HG03060 (cell line): ENCODE data around the gene ITGAE.

ENCODE experiments used
- ATAC-seq: cut with Tn5 transposase; IDR thresholded peaks from one replicate; pipeline ENCODE4 v1.9.1; 2021; ENCODE audit warnings: low read depth, moderate number of reproducible peaks; ENCODE audit not compliant: unreplicated experiment

ITGAE gene

GRCh38 chr17:3817851-3818605 lies 17.0 kb upstream of the ITGAE start:
- ATAC-seq, result no peak

- ATAC-seq, result no peak
Observed at GRCh38 chr17:3815925-3816324, 14.9 kb upstream of the ITGAE start.

DNA sequence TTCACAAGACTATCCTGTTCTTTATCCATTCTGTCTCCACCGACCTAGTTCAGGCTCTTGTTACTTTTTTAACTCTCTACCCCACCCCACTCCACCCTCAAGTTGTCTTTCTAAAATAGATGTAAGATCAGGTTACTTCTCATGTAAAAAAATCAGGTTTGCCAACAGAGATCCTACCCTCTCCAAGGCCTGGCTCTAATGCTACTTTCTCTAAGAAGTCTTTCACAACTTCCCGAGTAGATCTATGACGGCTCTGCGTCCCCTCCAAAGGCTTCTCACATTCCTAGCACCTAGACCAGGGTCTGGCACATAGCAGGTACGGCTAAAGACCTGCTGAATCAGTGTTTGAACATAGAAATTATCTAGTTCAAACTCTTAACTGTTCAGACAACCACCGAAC lies 14.1 kb upstream of the ITGAE start:
- no peak for ATAC-seq

GRCh38 chr17:3814361-3814760 lies 13.4 kb upstream of the ITGAE start:
- ATAC-seq, result no peak

- ATAC-seq, result no peak
Observed at GRCh38 chr17:3813171-3813570, 12.2 kb upstream of the ITGAE start.

DNA sequence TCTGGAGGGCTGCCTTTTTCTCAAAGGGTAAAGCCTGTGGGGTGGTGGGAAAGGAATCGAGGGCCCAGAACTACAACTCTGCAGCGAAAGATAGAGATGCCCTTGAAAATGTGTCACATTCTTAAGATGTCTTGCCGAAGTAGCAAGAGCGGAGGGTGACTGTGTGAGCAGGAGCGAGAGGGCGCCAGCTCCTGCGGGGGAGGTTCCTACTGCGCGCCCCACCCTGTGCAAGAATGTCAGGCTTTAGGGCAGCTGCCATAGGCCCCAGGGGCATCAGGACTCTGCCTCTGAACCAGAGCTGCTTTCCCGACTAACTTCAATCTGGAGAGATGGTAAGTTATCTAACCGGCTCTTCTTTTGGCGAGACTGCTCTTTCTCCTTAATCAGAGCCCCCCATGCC lies 11.8 kb upstream of the ITGAE start:
- ATAC-seq, result no peak

DNA sequence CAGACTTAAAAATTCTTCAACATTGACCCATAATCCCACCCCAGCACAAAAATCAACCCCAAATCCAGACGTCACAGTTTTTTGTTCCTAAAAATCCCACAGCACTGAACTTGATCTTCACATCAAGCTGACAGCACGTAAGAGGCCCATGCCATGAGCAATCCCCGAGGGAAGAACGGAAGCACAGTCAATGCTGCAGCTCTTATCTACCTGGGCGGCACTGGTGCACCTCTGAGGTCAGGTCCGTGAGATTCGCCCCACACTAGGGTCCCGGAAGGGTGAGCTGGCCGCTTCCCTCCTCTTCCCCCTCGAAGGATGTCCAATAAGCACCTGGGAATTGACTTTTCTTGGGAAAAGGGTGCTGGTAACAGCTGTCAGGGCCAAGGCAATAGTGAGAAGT lies 11.3 kb upstream of the ITGAE start:
- ATAC-seq, result no peak

DNA sequence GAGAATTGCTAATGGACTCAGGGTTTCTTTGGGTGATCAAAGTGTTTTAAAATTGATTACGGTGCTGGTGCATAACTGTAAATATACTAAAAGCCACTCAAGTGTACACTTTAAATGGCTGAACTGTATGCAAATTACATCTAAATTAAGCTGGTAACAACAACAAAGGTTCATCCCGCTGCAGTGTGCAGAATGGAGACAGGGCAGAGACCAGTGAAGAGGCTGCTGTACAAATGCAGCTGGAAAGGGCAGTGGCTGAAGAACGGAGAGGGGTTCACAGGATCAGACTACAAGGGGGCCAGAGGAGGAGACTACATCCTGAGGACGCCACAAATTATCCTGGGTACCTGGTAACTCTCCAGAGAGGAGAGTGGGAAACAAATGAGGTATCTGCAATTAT lies 9.0 kb upstream of the ITGAE start:
- no peak for ATAC-seq

DNA sequence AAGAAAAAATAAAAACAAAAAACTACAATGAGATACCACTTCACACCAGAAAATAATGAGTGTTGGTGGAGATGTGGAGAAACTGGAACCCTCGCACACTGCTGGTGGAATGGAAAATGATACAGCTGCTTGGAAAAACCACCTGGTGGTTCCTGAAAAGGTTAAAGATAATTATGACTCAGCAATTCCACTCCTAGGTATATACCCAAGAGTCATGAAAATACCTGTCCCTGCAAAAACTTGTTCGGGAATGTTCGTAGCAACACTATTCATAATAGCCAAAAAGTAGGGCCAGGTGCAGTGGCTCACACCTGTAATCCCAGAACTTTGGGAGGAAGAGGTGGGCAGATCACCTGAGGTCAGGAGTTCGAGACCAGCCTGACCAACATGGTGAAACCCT lies 8.1 kb upstream of the ITGAE start:
- ATAC-seq, result no peak

GRCh38 chr17:3808701-3809100 lies 7.7 kb upstream of the ITGAE start:
- ATAC-seq, result no peak

- ATAC-seq, result no peak
Observed at GRCh38 chr17:3805581-3805980, 4.6 kb upstream of the ITGAE start.

DNA sequence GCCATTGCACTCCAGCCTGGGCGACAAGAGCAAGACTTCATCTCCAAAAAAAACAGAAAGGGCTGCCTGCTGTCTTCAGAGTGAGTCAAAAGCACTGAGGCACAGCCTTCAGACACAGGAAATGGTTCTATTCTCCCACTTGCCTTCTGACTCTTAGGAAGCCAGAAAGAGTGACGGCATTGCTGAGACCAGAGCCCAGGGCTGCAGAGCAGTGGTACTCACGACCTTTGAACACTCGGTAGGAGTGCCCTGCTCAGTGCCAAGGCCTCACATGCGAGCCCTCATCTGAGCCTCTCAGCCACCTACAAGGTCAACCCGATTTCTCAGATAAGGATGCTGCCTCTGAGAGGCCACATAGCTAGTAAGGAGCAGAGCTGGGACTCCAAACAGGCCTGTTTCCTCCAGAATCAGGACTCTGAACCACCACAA lies 3.5 kb upstream of the ITGAE start:
- no peak for ATAC-seq

GRCh38 chr17:3803308-3803640 lies 2.3 kb upstream of the ITGAE start:
- ATAC-seq, result no peak

DNA sequence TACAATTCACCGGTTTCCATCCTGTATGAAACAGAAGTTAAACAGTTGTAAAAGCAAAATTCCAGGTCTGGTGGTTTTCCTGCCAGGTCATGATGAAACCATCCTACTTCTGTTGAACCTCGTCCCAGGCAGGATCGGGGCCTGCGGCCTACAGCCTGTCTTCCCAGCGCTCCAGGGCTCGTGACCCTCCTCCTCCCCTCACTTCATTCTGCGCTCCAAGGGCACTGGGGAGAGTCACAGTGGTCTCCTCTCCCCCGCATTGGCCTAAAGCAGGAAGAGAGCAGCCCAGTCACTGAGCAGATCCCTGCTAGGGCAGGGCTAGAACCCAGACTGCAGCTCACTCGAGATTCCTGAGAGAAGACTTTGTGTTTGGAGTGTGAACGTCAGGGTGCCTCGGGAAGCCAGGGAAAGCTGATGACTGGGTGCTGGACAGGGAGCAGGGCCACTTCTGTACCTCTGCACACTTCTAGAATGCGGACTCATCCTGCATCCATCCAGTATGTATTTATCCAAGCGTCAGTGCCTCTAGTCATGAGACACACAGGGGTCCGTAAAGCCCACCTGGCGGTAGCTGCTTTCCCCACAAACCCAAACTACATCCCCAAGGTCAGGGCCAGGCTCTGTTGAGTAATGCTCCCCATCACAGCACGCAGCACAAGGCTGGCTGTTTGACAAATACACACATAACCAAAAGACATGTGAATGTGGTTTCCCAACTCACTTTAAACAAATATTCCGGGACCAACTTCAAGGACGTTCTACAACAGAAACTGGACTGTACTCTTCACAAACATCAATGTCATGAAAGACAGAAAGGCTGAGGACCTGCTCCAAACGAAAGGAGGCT lies 1.7 kb upstream of the ITGAE start:
- no peak for ATAC-seq

DNA sequence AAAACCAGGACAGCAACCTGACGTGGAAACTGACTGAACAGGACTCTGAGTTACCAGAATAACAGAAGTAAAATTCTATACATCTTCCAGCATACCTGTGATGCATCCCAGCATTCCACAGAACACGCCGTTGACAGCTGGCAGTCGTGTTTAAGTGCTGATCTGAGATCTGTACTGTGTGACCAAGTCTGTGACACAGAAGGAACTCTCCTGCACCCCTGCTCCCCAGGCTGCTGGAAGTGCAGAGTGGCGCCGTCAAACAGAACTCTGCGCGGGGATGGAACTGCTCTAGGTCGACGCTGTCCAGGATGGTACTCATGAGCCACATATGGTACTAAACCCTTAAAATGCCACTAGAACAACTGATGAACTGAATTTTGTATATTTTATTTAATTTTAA lies 804 bp upstream of the ITGAE start:
- no peak for ATAC-seq

DNA sequence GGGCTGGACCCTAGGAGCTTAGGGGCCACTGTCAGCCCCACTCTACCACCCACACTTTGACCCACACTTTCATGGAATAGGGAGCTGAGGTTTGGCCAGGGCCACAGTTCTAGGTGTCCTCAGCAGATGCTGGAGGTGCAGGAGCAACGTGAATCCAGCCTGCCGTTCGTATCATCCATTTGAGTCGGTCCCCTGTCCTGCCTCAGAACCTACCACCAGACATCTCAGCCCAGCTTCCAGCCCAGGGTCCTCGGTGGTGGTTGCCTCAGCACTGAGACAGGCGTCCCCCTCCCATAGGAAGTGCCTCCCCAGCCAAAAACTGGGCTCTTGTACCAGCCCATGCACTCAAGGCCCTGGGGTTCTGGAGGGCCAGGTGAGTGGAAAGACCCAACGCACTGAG lies 359 bp upstream of the ITGAE start:
- no peak for ATAC-seq

DNA sequence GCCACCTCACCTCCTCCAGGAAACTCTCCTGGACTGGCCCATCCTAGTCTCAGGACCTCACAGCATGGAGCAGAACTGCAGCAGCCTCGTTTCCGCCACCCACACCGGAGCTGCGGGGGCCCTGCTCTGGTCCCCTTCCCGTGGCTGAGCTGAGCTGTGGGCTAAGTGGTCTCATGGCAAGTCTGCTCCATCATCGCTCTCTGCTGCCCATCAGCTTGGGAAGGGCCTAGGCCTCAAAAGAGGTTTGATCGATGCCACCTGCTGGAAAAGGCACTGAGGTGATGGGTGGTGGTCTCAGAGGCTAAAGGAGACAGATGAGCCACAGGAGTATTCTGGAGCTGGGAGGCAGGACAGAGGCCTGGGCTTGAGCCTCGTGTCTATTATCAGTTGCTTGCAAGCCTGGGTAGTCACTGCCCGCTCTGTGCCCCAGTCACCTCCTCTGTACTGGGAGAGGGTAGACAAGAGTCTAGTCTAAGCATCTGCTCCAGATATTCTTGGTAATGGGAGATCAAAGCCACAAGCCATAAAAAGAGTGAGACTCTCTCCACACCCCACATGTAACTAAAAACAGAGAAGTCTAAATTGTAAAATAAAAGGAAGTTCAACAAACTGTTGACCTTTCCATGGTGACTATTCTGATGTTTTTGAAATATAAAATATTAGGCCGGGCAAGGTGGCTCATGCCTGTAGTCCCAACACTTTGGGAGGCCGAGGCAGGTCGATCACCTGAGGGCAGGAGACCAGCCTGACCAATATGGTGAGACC lies 1.6 kb downstream of the ITGAE start:
- ATAC-seq, result no peak

DNA sequence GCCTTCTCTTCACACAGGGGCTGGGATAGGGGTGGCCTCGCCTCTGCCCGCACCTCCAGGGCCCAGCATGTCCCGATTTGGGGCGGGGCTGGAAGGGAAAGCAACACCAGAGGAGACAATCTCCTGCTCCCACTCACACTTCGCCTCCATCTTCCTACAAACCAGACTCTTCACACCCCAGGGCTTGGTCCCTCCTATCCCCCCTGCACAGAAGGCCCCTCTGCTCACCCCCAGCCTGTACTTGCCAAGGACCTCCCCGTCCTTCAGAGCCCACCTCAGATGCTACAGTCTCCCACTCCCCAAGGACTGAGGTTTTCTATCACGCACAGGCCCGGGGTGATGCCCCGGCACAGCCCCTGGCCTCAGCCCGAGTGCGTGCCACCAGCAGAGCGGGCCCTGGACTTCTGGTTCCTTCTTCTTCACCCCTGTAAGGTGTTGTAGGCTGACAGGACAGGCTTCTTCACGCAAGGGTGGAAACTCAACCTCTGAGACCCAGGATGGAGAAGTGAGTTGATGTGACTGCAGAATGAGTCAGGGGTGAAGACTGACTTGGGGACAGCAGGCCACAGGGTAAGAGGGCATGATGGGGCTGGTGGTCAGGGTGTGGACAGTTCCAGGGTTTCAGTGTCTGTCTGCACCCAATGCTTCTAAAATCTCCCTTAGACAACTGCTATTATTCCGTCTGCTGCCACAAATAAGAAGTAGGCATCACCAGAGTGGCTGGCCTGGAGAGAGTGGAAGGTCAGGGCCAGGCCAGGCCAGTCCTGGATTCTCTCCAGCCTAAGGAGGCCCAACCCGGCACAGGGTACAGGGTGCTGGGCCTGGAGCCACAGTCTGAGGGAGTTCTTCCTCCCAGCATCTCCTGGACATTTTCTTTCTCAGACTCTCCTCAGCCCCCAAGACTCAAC lies 2.5 kb downstream of the ITGAE start:
- no peak for ATAC-seq

DNA sequence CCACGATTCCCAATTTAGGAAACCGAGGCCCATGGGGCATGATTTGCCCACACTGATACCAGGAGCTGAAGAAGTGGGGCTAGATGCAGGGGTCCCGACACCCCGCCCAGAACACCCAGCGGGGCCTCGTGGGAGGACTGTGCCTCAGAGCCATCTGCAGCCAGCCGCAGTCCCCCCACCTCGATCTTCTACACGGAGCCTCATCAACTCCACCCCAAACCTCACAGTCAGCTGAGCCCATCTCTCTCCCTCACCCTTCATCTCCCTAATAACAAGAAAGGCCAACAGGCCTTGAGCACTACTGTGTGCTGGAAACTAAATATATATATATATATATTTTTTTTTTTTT lies 4.2 kb downstream of the ITGAE start:
- peak; percentile 25 for ATAC-seq

DNA sequence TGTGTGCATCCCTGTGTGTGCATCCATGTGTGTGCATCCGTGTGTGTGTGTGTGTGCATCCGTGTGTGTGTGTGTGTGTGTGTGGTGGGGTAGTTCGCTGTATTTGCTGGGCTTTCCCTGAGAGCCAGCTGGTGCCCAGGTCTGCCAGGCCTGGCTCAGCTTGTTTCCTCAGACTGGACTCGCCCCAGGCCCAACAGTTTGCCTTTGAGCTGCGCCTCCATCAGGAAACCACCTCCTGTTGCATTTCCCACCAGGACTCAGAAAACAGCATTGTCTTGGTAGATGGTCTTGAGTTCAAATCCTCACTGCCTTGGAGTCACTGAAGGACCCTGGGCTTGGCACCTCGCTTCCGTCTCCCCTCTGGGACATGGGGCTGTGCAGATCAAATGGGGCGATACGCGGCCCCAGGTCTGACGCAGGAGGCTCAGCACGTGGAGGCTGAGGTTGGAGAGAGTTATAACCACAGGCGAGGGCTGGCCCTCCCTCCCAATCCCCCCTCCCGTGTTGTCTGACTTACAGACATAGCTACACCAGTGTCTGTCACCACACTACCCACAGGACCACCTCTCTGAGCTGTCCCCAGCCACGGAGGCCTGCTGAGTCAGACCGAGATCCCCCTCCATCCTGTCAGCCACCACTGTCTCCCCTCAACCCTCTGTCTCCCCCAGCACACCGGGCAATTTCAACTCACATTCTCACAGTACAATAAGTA lies 4.7 kb downstream of the ITGAE start:
- ATAC-seq, result peak; percentile 55
